IMR-90 (cell line): ENCODE results near the gene B4GALT1.

Experiments used
- FOS ChIP-seq: fragments of 150-350 bp; IDR thresholded peaks from 2 replicates; pipeline ENCODE4 v1.6.1; 2016; ENCODE audit warnings: low read depth, low read length
- MAZ ChIP-seq: IDR thresholded peaks from 2 replicates; pipeline ENCODE4 v1.6.1; 2012; ENCODE audit warnings: low read depth, mild to moderate bottlenecking, low read length, improper control_type of control experiment, moderate library complexity, borderline replicate concordance
- MXI1 ChIP-seq: IDR thresholded peaks from 2 replicates; pipeline ENCODE4 v1.6.1; 2012; ENCODE audit warnings: low read depth, mild to moderate bottlenecking, low read length, moderate library complexity, borderline replicate concordance
- NFE2L2 ChIP-seq: fragments of 150-350 bp; IDR thresholded peaks from 2 replicates; pipeline ENCODE4 v1.6.1; 2016; ENCODE audit warnings: low read depth, mild to moderate bottlenecking, low read length
- POLR2A ChIP-seq: IDR thresholded peaks from 2 replicates; pipeline ENCODE4 v1.6.1; 2012; ENCODE audit warnings: mild to moderate bottlenecking, low read depth, low read length
- RAD21 ChIP-seq: IDR thresholded peaks from 2 replicates; pipeline ENCODE4 v1.6.1; 2012; ENCODE audit warnings: low read length, improper control_type of control experiment
- RCOR1 ChIP-seq: IDR thresholded peaks from 2 replicates; pipeline ENCODE4 v1.6.1; 2012; ENCODE audit warnings: mild to moderate bottlenecking, low read length, improper control_type of control experiment; ENCODE audit not compliant: insufficient replicate concordance
- TF ChIP-seq, protein P1 (sequence below): conservative IDR thresholded peaks from 2 replicates; pipeline ENCODE4 v1.5.1; 2012; ENCODE audit warnings: mild to moderate bottlenecking, low read depth, low read length, improper control_type of control experiment

DNA sequence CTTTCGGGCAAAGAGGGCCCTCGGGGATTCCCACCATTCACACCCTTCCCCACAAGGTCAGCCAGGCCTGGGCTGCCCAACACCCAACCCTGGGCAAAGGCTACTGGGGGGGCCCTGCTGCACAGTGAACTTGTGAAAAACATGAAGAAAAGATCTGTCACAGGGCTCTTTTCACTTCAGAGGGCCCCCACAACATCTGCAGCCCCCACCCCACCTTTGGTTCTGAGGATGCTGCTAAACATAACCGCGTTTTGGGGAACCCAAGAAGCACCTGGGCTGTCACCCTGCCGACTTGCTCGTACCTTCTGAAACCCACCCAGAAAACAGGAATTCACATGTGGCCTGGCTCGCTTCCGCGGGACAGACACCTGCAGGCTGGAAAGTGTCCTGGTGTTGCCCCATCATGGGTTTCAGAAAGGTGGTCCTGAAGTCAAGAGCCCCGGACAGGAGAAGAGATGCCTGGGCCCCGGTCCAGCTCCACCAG lies 29.3 kb downstream of the B4GALT1 start:
- TF ChIP-seq POLR2A (no peak), MXI1 (no peak), RCOR1 (no peak), FOS (no peak), RAD21 (no peak), NFE2L2 (no peak), MAZ (no peak)
- TF ChIP-seq, protein P1, sequence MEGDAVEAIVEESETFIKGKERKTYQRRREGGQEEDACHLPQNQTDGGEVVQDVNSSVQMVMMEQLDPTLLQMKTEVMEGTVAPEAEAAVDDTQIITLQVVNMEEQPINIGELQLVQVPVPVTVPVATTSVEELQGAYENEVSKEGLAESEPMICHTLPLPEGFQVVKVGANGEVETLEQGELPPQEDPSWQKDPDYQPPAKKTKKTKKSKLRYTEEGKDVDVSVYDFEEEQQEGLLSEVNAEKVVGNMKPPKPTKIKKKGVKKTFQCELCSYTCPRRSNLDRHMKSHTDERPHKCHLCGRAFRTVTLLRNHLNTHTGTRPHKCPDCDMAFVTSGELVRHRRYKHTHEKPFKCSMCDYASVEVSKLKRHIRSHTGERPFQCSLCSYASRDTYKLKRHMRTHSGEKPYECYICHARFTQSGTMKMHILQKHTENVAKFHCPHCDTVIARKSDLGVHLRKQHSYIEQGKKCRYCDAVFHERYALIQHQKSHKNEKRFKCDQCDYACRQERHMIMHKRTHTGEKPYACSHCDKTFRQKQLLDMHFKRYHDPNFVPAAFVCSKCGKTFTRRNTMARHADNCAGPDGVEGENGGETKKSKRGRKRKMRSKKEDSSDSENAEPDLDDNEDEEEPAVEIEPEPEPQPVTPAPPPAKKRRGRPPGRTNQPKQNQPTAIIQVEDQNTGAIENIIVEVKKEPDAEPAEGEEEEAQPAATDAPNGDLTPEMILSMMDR, result no peak
